GM12891 (cell line): ENCODE measurements around the gene NTS.

Experiments
- DNase-seq: peaks from one replicate; pipeline ENCODE4 v3.0.0; 2011; ENCODE audit warnings: low spot score; ENCODE audit not compliant: insufficient read length
- FAIRE-seq: peaks from 2 replicates; lab custom pipeline; 2011; peaks lifted over from hg19 to GRCh38; lab: Jason Lieb, UNC
- PAX5 ChIP-seq: IDR thresholded peaks from 2 replicates; pipeline ENCODE4 v1.6.1; 2011; ENCODE audit warnings: low read length, moderate library complexity, mild to moderate bottlenecking; ENCODE audit not compliant: insufficient read depth, severe bottlenecking
- POLR2A ChIP-seq: IDR thresholded peaks from 2 replicates; pipeline ENCODE4 v1.6.1; 2011; ENCODE audit warnings: low read depth, low read length, control low read depth
- POLR2AphosphoS5 ChIP-seq: IDR thresholded peaks from 2 replicates; pipeline ENCODE4 v1.6.1; 2011; ENCODE audit warnings: low read depth, low read length, control low read depth
- POU2F2 ChIP-seq: IDR thresholded peaks from 2 replicates; pipeline ENCODE4 v1.6.1; 2011; ENCODE audit warnings: low read depth, mild to moderate bottlenecking, control low read depth, low read length, moderate library complexity
- SPI1 ChIP-seq: IDR thresholded peaks from 2 replicates; pipeline ENCODE4 v1.6.1; 2011; ENCODE audit warnings: low read depth, low read length, control low read depth
- TAF1 ChIP-seq: IDR thresholded peaks from 2 replicates; pipeline ENCODE4 v1.6.1; 2011; ENCODE audit warnings: low read depth, low read length, control low read depth

Gene NTS

DNA sequence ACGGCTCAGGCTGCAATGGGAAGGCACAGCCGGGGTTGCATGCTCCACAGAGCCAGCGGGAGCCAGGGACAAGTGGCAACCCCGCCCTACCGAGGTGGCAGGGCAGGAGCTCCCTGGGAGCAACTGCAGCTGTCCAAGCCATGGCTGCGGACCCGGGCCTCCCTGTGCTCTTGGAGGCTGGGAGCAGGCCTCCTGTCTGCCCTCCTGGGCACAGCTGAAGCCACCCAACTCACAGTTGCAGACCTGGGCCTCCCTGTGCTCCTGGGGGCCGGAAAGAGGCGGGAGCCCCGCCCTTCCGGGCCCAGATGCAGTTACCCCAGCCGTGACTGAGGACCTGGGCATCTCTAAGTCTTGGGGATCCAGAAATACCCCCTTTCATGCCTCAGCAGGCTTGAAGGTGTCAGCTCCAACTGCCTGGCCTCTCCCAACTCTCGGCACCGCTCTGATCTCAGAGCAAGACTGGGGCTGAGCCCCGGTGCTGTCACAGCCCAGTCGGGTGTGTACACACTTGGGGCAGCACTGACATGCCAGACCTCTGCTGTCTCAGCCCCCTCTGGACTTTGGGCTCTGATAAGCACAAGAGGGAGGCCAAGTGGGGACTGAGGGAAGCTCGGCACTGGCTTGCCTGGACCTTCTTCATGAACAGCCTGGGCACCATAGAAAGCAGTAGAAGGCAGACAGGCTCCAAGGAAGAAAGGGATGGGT is 30.3 kb upstream of the NTS start:
- no peak for DNase-seq
- TF ChIP-seq POLR2A (no peak), TAF1 (no peak)
- FAIRE-seq = no peak

DNA sequence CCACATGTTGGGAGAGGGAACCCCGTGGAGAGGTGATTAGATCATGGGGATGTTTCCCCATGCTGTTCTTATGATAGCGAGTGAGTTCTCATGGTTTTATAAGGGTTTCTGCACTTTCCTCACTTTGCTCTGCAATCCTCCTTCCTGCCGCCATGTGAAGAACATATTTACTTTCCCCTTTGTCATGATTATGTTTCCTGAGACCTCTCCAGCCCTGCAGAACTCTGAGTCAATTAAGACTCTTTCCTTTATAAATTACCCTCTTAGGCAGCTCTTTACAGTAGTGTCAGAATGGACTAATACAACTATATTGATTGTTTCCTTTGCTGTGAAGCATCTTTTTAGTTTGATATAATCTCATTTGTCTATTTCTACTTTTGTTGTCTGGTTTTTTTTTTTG is 24.8 kb upstream of the NTS start:
- DNase-seq (no peak), FAIRE-seq (no peak)
- TF ChIP-seq POU2F2 (no peak), SPI1 (no peak), TAF1 (no peak), PAX5 (no peak), POLR2A (no peak), POLR2AphosphoS5 (no peak)

DNA sequence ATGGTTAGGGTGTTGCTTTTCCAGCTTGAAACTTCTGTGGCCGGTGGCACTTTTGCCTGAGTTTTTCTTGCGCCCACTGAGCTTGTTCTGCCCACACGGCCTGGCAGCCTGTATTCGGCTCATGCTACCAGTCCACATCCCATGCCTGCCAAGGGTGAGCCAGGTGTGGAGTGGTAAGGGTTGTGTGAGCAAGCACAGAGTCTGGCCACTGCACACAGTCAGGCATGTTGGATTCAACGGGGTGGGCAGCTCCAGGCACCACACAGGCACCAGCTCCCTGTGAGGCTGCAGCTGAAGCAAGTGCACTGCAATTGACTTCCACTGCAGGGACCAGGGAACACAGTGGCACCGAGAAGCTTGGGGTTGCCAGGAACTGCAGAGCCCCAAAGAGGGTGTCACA is 18.8 kb upstream of the NTS start:
- no peak for TF ChIP-seq POLR2A
- no peak for TF ChIP-seq PAX5
- no peak for TF ChIP-seq TAF1
- TF ChIP-seq POLR2AphosphoS5 = no peak
- TF ChIP-seq SPI1 = no peak
- TF ChIP-seq POU2F2 = no peak
- DNase-seq (no peak), FAIRE-seq (no peak)

DNA sequence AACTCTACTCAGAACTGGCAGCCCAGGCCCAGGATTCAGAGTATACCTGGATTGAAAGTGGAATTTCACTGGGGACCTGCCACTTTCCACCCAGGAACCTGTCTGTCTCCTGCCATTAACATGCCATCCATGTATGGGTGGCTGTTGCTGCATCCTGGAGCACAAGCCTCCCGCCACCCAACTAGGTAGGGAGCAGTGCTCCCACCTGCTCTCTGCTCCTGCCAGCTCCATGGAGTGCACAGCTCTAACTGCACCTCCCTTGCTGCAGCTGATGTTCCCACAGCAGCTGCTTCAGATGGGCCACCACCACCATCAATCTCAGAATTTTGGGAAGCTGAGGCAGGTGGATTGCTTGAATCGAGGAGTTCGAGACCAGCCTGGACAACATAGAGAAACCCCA is 17.1 kb upstream of the NTS start:
- TF ChIP-seq POU2F2 (no peak), POLR2AphosphoS5 (no peak), SPI1 (no peak), TAF1 (no peak), PAX5 (no peak), POLR2A (no peak)
- no peak for DNase-seq
- no peak for FAIRE-seq

DNA sequence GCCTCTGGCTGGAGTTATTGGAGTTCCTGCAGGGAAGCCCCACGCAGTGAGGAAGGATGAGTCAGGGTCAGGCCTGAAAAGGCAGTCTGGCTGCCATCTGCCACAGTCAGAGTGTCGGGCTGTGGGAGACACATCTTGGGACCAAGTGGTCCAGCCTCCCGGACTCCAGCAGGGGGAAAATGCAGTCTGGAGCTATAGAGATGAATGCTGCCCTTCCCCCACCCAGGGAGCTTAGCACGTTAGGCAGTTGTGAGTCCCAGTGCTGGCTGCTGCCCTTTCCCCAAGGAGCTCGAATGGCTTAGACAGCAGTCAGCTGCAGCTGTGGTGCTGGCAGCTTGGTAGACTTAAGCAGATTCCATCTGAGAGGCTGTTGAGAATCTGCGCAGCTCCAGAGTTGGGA is 8.2 kb upstream of the NTS start:
- TF ChIP-seq TAF1 = no peak
- TF ChIP-seq POLR2A = no peak
- TF ChIP-seq POU2F2 = no peak
- TF ChIP-seq POLR2AphosphoS5 = no peak
- no peak for TF ChIP-seq PAX5
- TF ChIP-seq SPI1 = no peak
- DNase-seq = no peak
- FAIRE-seq = no peak

DNA sequence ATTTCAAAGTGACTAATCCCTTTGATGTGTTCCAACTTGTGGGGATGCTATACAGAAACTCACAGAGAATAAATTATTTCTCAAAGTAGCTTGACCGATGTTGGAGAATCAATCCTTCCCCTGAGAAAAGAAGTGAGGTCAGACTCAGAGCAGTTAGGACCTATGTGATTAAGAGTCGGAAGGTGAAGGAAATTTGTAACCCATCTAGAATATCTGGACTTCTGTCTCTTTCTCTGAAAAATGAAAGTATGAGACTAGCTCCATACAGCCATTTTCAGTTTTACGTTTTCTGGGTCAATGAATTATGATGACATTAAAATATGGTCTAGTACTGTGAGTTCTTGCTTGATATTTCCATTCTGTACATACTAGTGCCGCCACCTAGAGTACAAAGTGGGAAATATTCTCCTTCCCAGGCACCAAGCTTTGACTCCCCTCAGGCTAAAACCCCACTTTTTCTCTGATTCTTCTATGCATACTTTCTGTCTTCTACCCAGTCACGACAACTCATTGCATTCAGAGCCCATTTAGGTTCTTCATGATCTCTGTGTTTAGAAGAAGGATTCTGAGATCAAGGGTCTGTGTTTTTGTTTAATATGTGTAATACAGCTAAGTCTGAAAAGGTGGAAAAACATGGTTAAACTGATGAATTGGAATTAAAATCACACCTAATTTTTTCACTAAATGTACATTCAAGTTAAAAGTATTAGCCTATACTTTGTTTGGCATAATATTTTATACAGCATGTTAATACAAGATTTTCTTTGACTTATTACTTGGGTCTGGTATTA is 6.9 kb upstream of the NTS start:
- TF ChIP-seq SPI1 (no peak), POLR2A (no peak), POLR2AphosphoS5 (no peak), TAF1 (no peak), PAX5 (no peak), POU2F2 (no peak)
- DNase-seq (no peak), FAIRE-seq (peak; percentile 88)

DNA sequence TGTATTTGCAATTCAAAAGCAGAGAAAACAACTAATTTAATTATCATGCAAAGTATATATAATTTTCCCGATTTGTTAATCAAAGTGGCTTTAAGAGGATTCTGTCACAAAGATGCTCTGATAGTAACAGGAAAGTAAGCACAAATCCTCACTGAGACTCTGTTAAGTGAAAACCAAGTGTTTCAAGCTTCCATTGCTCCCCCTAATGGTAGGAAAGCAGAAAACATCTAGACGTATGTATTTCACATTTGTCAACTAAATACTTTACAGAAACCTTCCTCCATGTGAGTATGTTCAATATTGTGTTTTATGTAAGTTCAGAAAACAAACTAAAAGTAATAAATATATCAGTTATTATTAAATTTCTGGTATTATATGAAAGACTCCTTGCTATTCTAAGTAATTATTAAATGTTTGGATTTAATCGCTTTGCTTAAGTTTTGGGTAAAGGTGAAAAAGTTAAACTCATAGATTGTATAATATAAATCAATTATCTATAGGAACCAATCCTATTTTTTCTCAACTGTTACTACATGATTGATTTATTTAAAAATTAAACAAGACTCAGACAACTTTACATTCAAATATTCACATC is 1.5 kb upstream of the NTS start:
- DNase-seq (no peak), FAIRE-seq (peak; percentile 75)
- TF ChIP-seq POLR2AphosphoS5 = no peak
- no peak for TF ChIP-seq SPI1
- no peak for TF ChIP-seq POLR2A
- TF ChIP-seq POU2F2 = no peak
- no peak for TF ChIP-seq PAX5
- no peak for TF ChIP-seq TAF1

DNA sequence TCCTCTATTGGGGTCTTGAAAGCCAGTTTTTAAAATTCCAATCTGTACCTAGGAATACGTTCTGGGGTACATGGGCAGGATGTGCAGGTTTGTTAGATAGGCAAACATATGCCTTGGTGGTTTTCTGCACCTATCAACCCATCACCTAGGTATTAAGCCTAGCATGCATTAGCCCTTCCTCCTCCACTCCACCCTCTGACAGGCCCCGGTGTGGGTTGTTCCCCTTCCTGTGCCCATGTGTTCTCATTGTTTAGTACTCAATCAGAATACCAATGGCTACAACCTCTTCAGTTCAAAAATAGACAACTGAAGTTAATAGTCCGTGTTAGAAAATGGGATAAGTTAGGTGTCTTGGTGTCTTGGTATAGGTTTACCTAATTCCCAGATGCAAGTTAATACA is 3.4 kb downstream of the NTS start:
- no peak for DNase-seq
- TF ChIP-seq PAX5 (no peak), TAF1 (no peak), POLR2AphosphoS5 (no peak), SPI1 (no peak), POLR2A (no peak), POU2F2 (no peak)
- no peak for FAIRE-seq

DNA sequence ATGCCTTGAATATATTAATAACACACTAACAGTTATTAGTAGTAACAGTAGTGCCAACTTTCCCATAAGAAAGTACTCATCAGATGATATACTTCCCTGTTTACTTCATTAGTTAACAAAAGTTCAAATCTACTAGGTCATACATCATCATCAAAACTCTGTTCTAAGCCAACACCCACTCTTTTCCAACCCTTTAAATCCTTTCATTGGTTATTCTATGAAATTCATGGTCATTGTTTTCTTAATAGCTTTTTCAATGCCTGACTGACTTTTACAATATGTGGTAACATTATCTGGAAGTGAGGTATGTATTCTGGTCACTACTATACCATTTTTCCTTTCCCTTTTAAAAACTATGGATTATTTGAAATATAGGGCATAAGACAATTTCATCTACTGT is 9.7 kb downstream of the NTS start:
- TF ChIP-seq POU2F2 (no peak), TAF1 (no peak), POLR2AphosphoS5 (no peak), POLR2A (no peak), PAX5 (no peak), SPI1 (no peak)
- DNase-seq (no peak), FAIRE-seq (no peak)

DNA sequence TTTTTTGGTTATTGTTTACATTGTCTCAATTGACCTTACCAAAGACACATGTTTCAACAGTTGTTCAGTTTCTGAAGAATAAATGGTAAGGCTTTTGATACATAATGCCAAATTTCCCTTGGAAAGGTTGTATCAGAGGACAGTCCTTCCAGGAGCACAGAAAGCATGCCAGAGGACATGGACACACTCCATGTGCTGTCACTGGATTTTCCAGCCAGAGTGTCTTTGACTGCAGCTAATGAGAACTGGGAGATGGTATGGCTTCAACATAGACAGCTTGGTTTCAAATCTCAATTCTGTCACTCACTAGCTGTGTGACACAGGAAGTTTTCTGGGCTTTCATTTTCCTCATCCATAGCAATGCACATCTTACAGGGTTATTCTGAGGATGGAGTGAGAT is 20.6 kb downstream of the NTS start:
- TF ChIP-seq TAF1 = no peak
- TF ChIP-seq SPI1 = no peak
- TF ChIP-seq POU2F2 = no peak
- TF ChIP-seq POLR2A = no peak
- TF ChIP-seq PAX5 = no peak
- no peak for TF ChIP-seq POLR2AphosphoS5
- no peak for DNase-seq
- FAIRE-seq = no peak
